Activated B cell treated with CpG ODN at 0.5 μM for 24 hours (primary cell): ENCODE results near the gene DAO. TPM values are rescaled to one million over a fixed set of nuclear protein-coding genes. Genes with fewer than 3 reads are reported as not detected.

Experiments used
- ATAC-seq: fragments of 200-7000 bp; cut with Tn5 transposase; one replicate; pipeline ENCODE4 v1.10.0; 2021; ENCODE audit warnings: low read depth, mild to moderate bottlenecking, moderate library complexity
- CTCF ChIA-PET: fragments of 350-600 bp; sonication (Branson Sonifier 250); formaldehyde crosslinking; loops from one replicate; lab custom pipeline; 2021; ENCODE audit warnings: antibody characterized with exemption; lab: Charles Lee
- POLR2A ChIA-PET: fragments of 350-600 bp; sonication (Branson Sonifier 250); formaldehyde crosslinking; loops from one replicate; lab custom pipeline; 2021; ENCODE audit warnings: antibody characterized with exemption; lab: Charles Lee
- DNase-seq: peaks from one replicate; pipeline ENCODE4 v3.0.0; 2022
- H3K27ac Mint-ChIP-seq: one replicate; pipeline ENCODE4 v1.8.0; 2020; ENCODE audit warnings: mixed read lengths
- H3K27me3 Mint-ChIP-seq: one replicate; pipeline ENCODE4 v1.8.0; 2021; ENCODE audit warnings: mixed read lengths
- H3K36me3 Mint-ChIP-seq: one replicate; pipeline ENCODE4 v1.8.0; 2021; ENCODE audit warnings: low read depth, mixed read lengths
- H3K4me1 Mint-ChIP-seq: one replicate; pipeline ENCODE4 v1.8.0; 2021; ENCODE audit warnings: mixed read lengths
- H3K4me3 Mint-ChIP-seq: one replicate; pipeline ENCODE4 v1.8.0; 2020; ENCODE audit warnings: mild to moderate bottlenecking, mixed read lengths
- H3K9me3 Mint-ChIP-seq: one replicate; pipeline ENCODE4 v1.8.0; 2020; ENCODE audit warnings: mixed read lengths
- intact Hi-C: fragments of 100-400 bp; cut with micrococcal nuclease; formaldehyde crosslinking; loops from one replicate; pipeline ENCODE4 v1.15.1; 2024
- total RNA-seq: library from RNA; stranded (reverse); gene quantifications from 2 replicates; pipeline ENCODE4 v1.2.3, GENCODE V29; 2022
- TF ChIP-seq, protein P1 (sequence below): fragments of 200-600 bp; IDR thresholded peaks from one replicate; pipeline ENCODE4 v1.8.0; 2022; ENCODE audit warnings: antibody characterized with exemption, mild to moderate bottlenecking

The DAO gene
- total RNA-seq, 1 donor from 2014 or later: not detected

DNA sequence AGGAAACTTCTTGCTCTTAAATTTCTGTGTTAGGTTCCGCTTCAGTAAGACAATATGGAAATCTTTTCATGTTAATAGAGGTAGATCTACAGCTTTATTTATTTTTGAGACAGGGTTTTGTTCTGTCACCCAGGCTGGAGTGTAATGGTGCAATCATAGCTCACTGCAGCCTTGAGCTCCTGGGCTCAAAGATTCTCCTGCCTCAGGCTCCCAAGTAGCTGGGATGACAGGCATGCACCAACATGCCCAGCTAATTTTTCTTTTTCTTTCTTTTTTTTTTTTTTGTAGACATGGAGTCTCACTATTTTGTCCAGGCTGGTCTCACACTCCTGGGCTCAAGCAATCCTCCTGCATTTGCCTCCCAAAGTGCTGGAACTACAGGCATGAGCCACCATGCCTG is 70.1 kb downstream of the DAO start:
- intact Hi-C loops: loop anchor here (2.0 kb wide), 1 partner anchor 959 kb away; no protein-coding TSS in a partner anchor
- CTCF ChIA-PET: interaction anchor here (1.0 to 3.9 kb wide), 11 partner anchors 17 to 383 kb away, joined by 3 to 75 read pairs (median 5); no protein-coding TSS in a partner anchor
- no peak overlapping the region for H3K4me3 Mint-ChIP-seq

More for the DNA sequence above, 70.1 kb downstream of the DAO start:
- Mint-ChIP-seq H3K36me3 (no peaks in the 10 kb centered on the region), H3K27ac (no peak overlapping the region), H3K9me3 (peaks cover 7% of the 10 kb centered on the region), H3K27me3 (peaks cover 6% of the 10 kb centered on the region), H3K4me1 (peaks cover 7% of the 10 kb centered on the region)
- ATAC-seq: no peak
- POLR2A ChIA-PET: interaction anchor here (0.7 kb wide), 1 partner anchor 1584 kb away, joined by 3 read pairs; no protein-coding TSS in a partner anchor
- TF ChIP-seq, protein P1, sequence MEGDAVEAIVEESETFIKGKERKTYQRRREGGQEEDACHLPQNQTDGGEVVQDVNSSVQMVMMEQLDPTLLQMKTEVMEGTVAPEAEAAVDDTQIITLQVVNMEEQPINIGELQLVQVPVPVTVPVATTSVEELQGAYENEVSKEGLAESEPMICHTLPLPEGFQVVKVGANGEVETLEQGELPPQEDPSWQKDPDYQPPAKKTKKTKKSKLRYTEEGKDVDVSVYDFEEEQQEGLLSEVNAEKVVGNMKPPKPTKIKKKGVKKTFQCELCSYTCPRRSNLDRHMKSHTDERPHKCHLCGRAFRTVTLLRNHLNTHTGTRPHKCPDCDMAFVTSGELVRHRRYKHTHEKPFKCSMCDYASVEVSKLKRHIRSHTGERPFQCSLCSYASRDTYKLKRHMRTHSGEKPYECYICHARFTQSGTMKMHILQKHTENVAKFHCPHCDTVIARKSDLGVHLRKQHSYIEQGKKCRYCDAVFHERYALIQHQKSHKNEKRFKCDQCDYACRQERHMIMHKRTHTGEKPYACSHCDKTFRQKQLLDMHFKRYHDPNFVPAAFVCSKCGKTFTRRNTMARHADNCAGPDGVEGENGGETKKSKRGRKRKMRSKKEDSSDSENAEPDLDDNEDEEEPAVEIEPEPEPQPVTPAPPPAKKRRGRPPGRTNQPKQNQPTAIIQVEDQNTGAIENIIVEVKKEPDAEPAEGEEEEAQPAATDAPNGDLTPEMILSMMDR: no peak
- DNase-seq: no peak

Other genes starting within 250 kb of the DAO start
- 1.8 and 2.0 TPM in 2 replicates for gene SELPLG, start 246.2 kb upstream of the DAO start, total RNA-seq
- gene CORO1C, start 148.6 kb upstream of the DAO start, total RNA-seq: 68.3 and 69.4 TPM in 2 replicates
- gene SSH1, start 22.5 kb upstream of the DAO start, total RNA-seq: 19.8 and 21.4 TPM in 2 replicates
- not detected in 2 replicates for gene SVOP, start 141.0 kb downstream of the DAO start, total RNA-seq
- 17.4 and 17.7 TPM in 2 replicates for gene USP30, start 172.5 kb downstream of the DAO start, total RNA-seq
- gene ALKBH2, start 213.4 kb downstream of the DAO start, total RNA-seq: 21.3 and 24.1 TPM in 2 replicates
- gene UNG, start 217.5 kb downstream of the DAO start, total RNA-seq: 13.2 and 13.3 TPM in 2 replicates
- 5.0 and 6.3 TPM in 2 replicates for gene ACACB, start 236.5 kb downstream of the DAO start, total RNA-seq